IPS DF 6.9 (cell line): ENCODE measurements around the gene BRPF1.

Experiments
- DNase-seq: peaks from one replicate; pipeline ENCODE4 v3.0.0-alpha.2; 2013; ENCODE audit warnings: low read depth, low spot score
- H3K27ac ChIP-seq: one replicate; pipeline ENCODE4 v1.5.1; 2013; ENCODE audit warnings: low read length, control low read depth
- H3K27me3 ChIP-seq: 2 replicates; pipeline ENCODE4 v1.6.1; 2013; ENCODE audit warnings: mild to moderate bottlenecking, low read length; ENCODE audit not compliant: control insufficient read depth, insufficient read depth
- H3K36me3 ChIP-seq: 2 replicates; pipeline ENCODE4 v1.6.1; 2013; ENCODE audit warnings: low read length; ENCODE audit not compliant: control insufficient read depth, insufficient read depth
- H3K4me1 ChIP-seq: 2 replicates; pipeline ENCODE4 v1.6.1; 2013; ENCODE audit warnings: low read length; ENCODE audit not compliant: control insufficient read depth, insufficient read depth
- H3K4me3 ChIP-seq: 2 replicates; pipeline ENCODE4 v1.5.1; 2013; ENCODE audit warnings: mild to moderate bottlenecking, low read length
- H3K9me3 ChIP-seq: 2 replicates; pipeline ENCODE4 v1.6.1; 2013; ENCODE audit warnings: low read length, inconsistent platforms; ENCODE audit not compliant: control insufficient read depth, insufficient read depth
- WGBS: extraction: QIAGEN DNeasy Blood & Tissue Kit; methylation state at CpG from one replicate; pipeline ENCODE4 v1.1.7; 2013; ENCODE audit warnings: mixed read lengths, missing lambda C conversion rate; ENCODE audit not compliant: insufficient read length, insufficient coverage; 5-methylcytosine and 5-hydroxymethylcytosine counted together

The BRPF1 gene

DNA sequence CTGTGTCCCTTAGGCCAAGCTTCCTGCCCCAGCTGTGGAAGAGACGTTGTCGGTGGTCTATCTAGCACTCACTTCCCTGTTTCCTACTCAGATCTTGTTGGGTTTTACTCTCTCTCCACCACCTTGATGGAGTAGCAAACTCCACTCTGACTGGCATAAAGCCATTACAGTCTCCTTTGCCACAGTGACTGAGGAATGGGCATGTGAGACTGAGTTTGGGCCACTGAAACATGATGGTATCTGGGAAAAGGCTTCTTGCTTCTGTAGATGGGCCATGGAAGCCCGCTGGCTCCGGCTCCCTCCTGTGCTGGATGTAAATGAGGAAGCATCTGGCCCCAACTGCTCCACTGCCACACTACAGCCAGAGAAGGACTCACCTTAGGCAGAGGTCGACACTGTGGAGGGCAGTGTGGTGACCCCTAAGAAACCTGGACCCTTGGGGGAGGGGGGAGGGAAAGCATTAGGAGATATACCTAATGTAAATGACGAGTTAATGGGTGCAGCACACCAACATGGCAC lies 47.6 kb downstream of the BRPF1 start:
- Histone ChIP-seq H3K27me3 (no peaks in the 10 kb centered on the region), H3K4me3 (no peak overlapping the region), H3K4me1 (no peaks in the 10 kb centered on the region), H3K27ac (no peak overlapping the region), H3K9me3 (no peaks in the 10 kb centered on the region), H3K36me3 (peaks cover 6% of the 10 kb centered on the region)
- no peak for DNase-seq
- no CpG with 5 or more reads among the region's 6 CpGs for WGBS

DNA sequence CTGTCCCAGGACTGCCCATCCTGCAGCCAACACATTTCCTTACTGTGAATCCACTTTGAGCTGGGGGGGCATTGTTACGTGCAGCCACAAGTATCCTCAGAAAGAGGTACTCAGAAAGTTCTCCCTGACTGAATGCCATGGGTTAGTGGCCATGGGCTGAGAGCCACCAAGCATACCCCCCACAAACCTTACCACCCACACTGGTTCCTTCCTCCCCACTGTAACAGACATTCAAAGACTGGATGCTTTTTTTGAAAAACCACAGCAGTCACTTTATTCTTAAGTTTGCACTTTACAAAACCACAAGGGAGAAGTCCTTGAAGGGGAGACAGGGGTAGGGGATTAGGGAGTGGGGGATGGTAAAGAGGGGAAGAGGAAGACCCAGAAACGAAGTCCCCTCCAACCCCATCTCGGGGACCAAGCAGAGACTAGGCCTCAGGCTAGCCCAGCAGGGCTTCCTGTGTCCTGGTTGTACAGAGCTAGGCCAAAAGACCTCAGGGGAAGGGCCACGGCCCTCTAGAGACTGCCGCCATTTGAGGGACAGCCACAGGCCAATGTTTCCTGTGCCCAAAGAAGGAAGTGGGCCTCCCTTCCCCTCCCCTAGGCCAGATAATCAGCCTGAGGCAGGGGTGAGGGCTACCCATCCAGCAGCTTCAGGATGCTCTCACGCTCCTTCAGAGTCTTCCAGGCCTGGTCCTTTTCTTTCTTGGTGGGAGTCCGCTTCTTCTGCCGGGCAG lies 48.4 kb downstream of the BRPF1 start:
- no peak for DNase-seq
- no peak overlapping the region for H3K27ac ChIP-seq
- H3K4me3 ChIP-seq = no peak overlapping the region
- H3K36me3 ChIP-seq = peaks cover 6% of the 10 kb centered on the region
- H3K27me3 ChIP-seq = no peaks in the 10 kb centered on the region
- no peaks in the 10 kb centered on the region for H3K9me3 ChIP-seq
- WGBS = no CpG with 5 or more reads among the region's 8 CpGs
- no peaks in the 10 kb centered on the region for H3K4me1 ChIP-seq

DNA sequence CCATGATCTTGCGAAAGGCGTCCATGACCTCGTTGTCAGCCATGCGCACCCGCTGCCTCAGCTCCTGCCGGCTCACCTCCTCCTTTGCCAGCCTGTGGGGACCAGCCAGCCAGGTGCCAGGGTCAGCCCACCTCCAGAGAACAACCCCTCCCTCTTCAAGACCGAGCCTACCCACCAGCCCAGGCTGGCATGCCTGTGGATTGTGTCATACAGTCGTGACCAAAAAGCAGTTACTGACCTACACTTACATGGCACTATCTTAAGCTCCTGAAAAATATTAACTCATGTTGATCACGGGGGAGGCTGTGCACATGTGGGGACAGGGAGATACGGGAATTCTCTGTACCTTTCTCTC lies 48.9 kb downstream of the BRPF1 start:
- peaks cover 10% of the 10 kb centered on the region for H3K36me3 ChIP-seq
- no peak overlapping the region for H3K27ac ChIP-seq
- H3K4me3 ChIP-seq = no peak overlapping the region
- no peaks in the 10 kb centered on the region for H3K27me3 ChIP-seq
- WGBS = no CpG with 5 or more reads among the region's 10 CpGs
- H3K4me1 ChIP-seq = no peaks in the 10 kb centered on the region
- no peak for DNase-seq
- no peaks in the 10 kb centered on the region for H3K9me3 ChIP-seq

DNA sequence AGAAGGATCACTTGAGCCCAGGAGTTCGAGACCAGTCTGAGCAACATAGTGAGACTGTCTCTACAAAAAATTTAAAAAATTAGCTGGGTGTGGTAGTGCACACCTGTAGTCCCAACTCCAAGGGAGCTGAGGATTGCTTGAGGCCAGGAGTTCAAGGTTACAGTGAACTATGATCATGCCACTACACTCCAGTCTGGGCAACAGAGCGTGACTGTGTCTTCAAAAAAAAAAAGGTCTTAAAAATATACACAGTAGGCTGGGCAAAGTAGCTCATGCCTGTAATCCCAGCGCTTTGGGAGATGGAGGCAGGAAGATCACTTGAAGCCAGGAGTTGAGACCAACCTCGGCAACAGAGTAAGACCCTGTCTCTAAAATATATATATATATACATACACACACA lies 49.4 kb downstream of the BRPF1 start:
- no peaks in the 10 kb centered on the region for H3K27me3 ChIP-seq
- peaks cover 13% of the 10 kb centered on the region for H3K36me3 ChIP-seq
- no peaks in the 10 kb centered on the region for H3K4me1 ChIP-seq
- WGBS = no CpG with 5 or more reads among the region's 4 CpGs
- no peaks in the 10 kb centered on the region for H3K9me3 ChIP-seq
- H3K27ac ChIP-seq = no peak overlapping the region
- H3K4me3 ChIP-seq = no peak overlapping the region
- DNase-seq = no peak

DNA sequence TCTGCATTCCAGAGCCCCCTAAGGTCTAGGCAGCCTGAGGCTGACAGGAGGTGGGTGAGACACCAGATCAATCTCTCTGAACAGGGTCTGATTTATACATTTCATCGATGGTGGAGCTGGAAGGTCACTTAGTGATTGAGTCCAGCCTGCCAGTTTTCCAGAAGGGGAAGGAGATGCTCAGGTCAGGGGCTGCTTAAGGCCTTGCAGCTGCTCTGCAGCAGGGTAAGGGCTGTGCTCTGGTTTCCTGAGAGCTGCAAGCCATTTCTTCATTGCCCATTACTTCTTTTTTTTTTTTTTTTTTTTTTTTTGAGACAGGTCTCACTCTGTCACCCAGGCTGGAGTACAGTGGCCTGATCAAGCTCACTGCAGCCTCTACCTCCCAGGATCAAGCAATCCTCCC lies 50.0 kb downstream of the BRPF1 start:
- H3K9me3 ChIP-seq = no peaks in the 10 kb centered on the region
- no peak overlapping the region for H3K4me3 ChIP-seq
- no peaks in the 10 kb centered on the region for H3K27me3 ChIP-seq
- peaks cover 13% of the 10 kb centered on the region for H3K36me3 ChIP-seq
- WGBS = no CpG with 5 or more reads among the region's 1 CpG
- DNase-seq = no peak
- H3K27ac ChIP-seq = no peak overlapping the region
- no peaks in the 10 kb centered on the region for H3K4me1 ChIP-seq

DNA sequence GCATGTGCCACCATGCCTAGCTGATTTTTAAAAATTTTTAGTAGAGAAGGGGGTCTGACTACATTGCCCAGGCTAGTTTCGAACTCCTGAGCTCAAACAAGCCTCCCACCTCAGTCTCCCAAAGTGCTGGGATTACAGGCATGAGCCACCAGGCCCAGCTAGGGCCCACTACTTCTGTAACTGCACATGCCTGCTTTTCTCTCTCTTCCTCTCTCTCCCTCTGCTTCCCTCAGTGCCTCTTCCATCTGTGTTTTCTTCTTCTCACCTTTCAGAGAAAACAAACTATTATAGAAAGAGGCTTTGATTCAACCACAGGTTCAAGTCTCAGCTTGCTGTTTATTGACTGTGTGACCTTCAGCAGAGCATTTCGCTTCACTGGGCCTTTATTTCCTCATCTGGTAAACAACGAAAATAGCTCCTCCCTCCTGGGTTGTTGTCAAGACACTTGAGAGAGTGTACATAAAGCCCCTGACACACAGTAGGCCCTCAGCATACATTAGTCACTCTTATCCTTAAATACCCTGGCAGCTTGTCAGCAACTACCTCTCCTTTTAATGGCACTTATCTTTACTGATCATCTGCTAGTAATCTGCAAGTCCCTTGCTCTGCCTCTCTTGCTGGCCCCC lies 50.6 kb downstream of the BRPF1 start:
- H3K36me3 ChIP-seq = peaks cover 13% of the 10 kb centered on the region
- no peak overlapping the region for H3K27ac ChIP-seq
- H3K4me1 ChIP-seq = no peaks in the 10 kb centered on the region
- no peak for DNase-seq
- H3K9me3 ChIP-seq = no peaks in the 10 kb centered on the region
- no CpG with 5 or more reads among the region's 3 CpGs for WGBS
- H3K4me3 ChIP-seq = no peak overlapping the region
- H3K27me3 ChIP-seq = no peaks in the 10 kb centered on the region

DNA sequence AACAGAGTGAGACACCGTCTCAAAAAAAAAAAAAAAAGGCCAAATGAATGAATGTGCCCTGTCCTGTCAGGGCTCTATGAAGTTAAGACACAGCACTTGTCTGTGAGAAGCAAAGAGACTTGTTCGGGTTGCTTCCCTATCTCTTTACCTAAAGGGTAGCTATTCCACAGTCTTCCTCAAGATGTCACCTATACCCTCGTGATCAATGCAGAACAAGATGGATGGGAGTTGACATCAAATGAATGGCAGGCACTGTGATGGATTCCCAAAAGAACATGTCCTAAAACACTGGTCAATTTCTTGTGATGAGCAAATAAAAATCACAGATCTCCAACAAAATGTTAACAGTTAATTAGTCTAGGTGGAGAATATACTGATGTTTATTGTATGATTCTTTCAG lies 51.2 kb downstream of the BRPF1 start:
- Histone ChIP-seq H3K27me3 (no peaks in the 10 kb centered on the region), H3K4me1 (no peaks in the 10 kb centered on the region), H3K4me3 (no peak overlapping the region), H3K36me3 (peaks cover 13% of the 10 kb centered on the region), H3K27ac (no peak overlapping the region), H3K9me3 (no peaks in the 10 kb centered on the region)
- no CpG with 5 or more reads among the region's 3 CpGs for WGBS
- no peak for DNase-seq

DNA sequence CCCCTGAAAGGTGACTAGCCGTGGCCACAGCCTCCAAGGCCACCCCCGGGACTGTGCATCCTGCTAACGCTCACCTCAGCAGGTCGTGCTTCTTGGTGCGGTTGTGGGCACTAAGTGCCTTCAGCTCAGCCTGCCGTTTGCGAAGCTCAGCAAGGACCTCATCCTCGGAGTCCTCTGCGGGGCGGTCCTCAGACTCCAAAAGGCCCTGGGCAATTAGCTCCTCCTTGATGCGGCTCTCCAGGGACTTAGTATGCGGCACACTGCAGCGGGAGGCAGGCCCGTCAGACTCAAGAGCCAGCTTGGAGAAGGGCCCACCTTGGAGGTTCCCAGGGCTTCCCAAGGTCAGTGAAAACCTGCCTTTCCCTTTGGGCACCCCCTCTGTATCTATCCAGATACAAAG lies 52.4 kb downstream of the BRPF1 start:
- Histone ChIP-seq H3K36me3 (peaks cover 13% of the 10 kb centered on the region), H3K27ac (no peak overlapping the region), H3K9me3 (no peaks in the 10 kb centered on the region), H3K4me3 (no peak overlapping the region), H3K27me3 (no peaks in the 10 kb centered on the region), H3K4me1 (no peaks in the 10 kb centered on the region)
- no CpG with 5 or more reads among the region's 14 CpGs for WGBS
- no peak for DNase-seq

DNA sequence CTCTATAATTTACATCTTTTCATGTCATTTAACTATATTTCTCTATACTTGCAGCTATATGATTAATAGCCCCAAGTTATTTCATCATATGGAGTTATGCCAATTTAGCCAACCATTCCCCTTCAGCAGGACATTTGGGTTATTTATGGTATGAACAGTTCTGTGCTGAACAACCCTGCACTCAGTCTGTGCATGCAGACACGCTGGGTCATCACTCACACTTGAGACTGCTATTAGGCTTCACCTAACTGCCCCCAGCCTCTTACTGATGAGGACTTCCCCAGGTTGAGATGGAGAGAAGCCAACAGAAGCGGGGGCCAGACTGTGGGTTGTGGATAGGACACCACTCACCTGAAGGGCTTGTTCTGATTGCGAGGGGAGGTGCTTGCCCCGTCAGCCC lies 53.4 kb downstream of the BRPF1 start:
- Histone ChIP-seq H3K9me3 (no peaks in the 10 kb centered on the region), H3K4me3 (no peak overlapping the region), H3K27me3 (no peaks in the 10 kb centered on the region), H3K36me3 (peaks cover 18% of the 10 kb centered on the region), H3K27ac (no peak overlapping the region), H3K4me1 (no peaks in the 10 kb centered on the region)
- no CpG with 5 or more reads among the region's 4 CpGs for WGBS
- no peak for DNase-seq

DNA sequence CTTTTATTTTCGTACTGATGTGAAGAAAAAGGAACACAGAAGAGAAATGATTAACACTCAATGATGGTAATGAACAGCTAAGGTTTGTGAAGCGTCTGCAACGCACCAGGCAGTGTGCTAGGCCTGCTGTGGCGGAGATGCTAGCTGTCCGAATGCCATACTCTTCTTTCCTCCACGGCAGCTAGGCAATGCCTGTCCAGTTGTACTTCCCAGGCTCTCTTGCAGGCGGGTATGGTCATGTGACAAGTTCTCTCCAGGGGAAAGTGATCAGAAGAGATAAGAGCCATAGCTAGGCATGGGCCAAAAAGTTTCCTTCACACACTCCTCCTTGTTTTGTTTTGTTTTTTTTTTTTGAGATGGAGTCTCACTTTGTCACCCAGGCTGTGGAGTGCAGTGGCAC lies 54.1 kb downstream of the BRPF1 start:
- no peaks in the 10 kb centered on the region for H3K4me1 ChIP-seq
- DNase-seq = no peak
- H3K27me3 ChIP-seq = no peaks in the 10 kb centered on the region
- no peak overlapping the region for H3K27ac ChIP-seq
- no CpG with 5 or more reads among the region's 7 CpGs for WGBS
- H3K9me3 ChIP-seq = no peaks in the 10 kb centered on the region
- H3K4me3 ChIP-seq = no peak overlapping the region
- H3K36me3 ChIP-seq = peaks cover 14% of the 10 kb centered on the region
